ENCODE measurements around the gene ZSWIM3.

- no peak for TF ChIP-seq CTCF (IDR thresholded peaks at IDR 0.05; ENCODE audit: low read depth, low read length, poor library complexity, severe bottlenecking)
- no peak for TF ChIP-seq EZH2phosphoT487 (IDR thresholded peaks at IDR 0.05; ENCODE audit: borderline replicate concordance, low read length)
These were observed 21.6 kb upstream of the ZSWIM3 start for GRCh38 chr20:45835825-45836224.

All from DOHH2 (cell line).